GM19438 (cell line): ENCODE data around the gene ZRANB2.

Experiments
- ATAC-seq: cut with Tn5 transposase; IDR thresholded peaks from one replicate; pipeline ENCODE4 v1.9.1; 2021; ENCODE audit warnings: low read depth; ENCODE audit not compliant: unreplicated experiment

Gene ZRANB2

DNA sequence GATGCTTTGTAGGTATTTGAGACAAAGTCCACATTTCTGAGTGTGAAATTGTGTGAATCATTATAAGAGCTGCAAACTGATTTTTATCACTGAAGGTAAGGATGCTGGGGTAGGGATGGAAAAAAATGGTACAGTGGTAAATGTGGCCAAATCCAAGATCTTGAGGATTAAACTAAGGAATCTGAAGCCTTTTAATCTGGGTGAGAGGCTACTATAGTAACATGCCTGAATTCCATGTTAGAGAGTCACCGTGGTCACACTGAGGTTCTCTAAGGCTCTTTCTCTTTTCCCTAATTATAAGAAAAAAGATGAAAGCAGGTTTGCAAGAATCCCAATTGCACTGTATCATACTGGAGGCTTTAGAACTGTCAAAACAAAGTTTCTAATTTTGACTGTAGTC lies 50.8 kb downstream of the ZRANB2 start:
- ATAC-seq = no peak

DNA sequence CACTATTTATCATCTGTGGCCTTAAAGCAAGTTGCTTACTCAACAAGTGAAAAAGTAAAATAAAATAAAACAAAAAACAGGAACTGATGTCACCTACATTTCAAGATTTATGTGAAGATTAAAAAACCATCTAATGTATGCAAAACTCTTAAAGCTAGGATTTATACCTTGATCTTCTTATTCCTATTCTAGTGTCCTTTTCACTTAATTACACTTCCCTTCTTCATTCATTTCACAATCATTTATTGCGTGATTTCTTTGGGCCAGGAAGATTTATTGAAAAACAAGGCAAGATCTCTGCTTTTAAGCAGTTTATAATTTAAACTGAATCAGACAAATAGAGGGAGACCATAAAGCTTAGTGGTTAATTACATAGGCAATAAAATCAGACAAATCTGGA lies 51.9 kb downstream of the ZRANB2 start:
- no peak for ATAC-seq

DNA sequence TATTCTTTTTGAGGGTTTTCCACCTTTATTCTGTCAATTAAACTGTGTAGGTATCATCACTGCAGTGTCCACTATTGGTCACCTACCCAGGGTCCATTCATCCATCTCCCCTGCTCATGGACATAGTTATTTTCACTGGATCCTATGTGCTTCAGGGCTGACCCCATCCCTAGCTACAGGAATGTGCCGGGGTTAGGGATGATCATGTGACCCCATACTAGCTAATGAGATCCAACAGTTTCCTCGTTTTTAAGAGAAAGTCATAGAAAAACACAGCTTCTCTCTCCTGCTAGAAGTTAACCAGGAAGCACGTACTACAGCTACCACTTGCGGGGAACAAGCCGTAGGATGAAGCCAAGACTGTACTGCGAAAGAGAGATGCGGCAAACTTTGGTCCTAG lies 52.8 kb downstream of the ZRANB2 start:
- no peak for ATAC-seq

- no peak for ATAC-seq
Observed at GRCh38 chr1:71026093-71026492, 54.7 kb downstream of the ZRANB2 start.

GRCh38 chr1:71023515-71023914 lies 57.3 kb downstream of the ZRANB2 start:
- ATAC-seq = no peak

- no peak for ATAC-seq
Observed at GRCh38 chr1:71019233-71019969, 61.4 kb downstream of the ZRANB2 start.

GRCh38 chr1:71018791-71019190 lies 62.0 kb downstream of the ZRANB2 start:
- no peak for ATAC-seq

DNA sequence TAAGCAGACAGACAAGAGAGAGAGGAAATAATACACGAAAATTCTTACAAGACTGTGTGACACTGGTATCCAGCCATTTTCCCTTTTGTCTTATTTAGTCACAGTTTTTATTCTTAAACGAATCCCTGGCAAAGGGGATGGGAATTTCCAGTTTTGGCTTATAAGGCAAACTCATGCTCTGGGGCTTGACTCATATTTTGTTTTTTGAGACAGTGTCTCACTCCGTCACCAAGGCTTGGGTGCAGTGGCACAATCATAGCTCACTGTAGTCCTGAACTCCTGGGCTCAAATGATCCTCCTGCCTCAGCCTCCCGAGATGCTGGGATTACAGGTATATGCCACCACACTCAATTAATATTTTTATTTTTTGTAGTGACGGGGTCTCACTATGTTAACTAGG lies 65.1 kb downstream of the ZRANB2 start:
- no peak for ATAC-seq

GRCh38 chr1:71014178-71014579 lies 66.7 kb downstream of the ZRANB2 start:
- ATAC-seq = no peak
